NCI-H524 (cell line): ENCODE measurements around the gene DSCAML1.

Source experiments
- DNase-seq, 2 experiments: peaks; one replicate each; lab custom pipeline; 2025; lab: John Stamatoyannopoulos, UW

The DSCAML1 gene

GRCh38 chr11:117796872-117797529 is at the start of gene DSCAML1:
Gene DSCAML1, minus strand, starts transcription at chr11:117797216. Its CDS starts 137 bp downstream, at chr11:117797079.
- no peak for DNase-seq

GRCh38 chr11:117843666-117844484 is 46.9 kb upstream of the DSCAML1 start:
- DNase-seq = peak; percentile 10 to 41

GRCh38 chr11:117842131-117842941 is 45.3 kb upstream of the DSCAML1 start:
- no peak for DNase-seq

- DNase-seq = no peak
Measured at GRCh38 chr11:117841551-117842031, 44.6 kb upstream of the DSCAML1 start.

- DNase-seq = no peak
Measured at GRCh38 chr11:117840881-117841550, 44.0 kb upstream of the DSCAML1 start.

GRCh38 chr11:117839936-117840813 is 43.2 kb upstream of the DSCAML1 start:
- DNase-seq = no peak

- DNase-seq = no peak
Measured at GRCh38 chr11:117839380-117839881, 42.4 kb upstream of the DSCAML1 start.

- DNase-seq = no peak
Measured at GRCh38 chr11:117838901-117839300, 41.9 kb upstream of the DSCAML1 start.

GRCh38 chr11:117837791-117838190 is 40.8 kb upstream of the DSCAML1 start:
- DNase-seq = no peak

GRCh38 chr11:117837070-117837776 is 40.2 kb upstream of the DSCAML1 start:
- no peak for DNase-seq

GRCh38 chr11:117836077-117836960 is 39.3 kb upstream of the DSCAML1 start:
- no peak for DNase-seq

GRCh38 chr11:117835576-117835975 is 38.6 kb upstream of the DSCAML1 start:
- DNase-seq = no peak

- no peak for DNase-seq
Measured at GRCh38 chr11:117834838-117835443, 37.9 kb upstream of the DSCAML1 start.

GRCh38 chr11:117834068-117834810 is 37.2 kb upstream of the DSCAML1 start:
- no peak for DNase-seq

- peak in 1 of 2 experiments; percentile 35 for DNase-seq
Measured at GRCh38 chr11:117833401-117833891, 36.4 kb upstream of the DSCAML1 start.

GRCh38 chr11:117832511-117832910 is 35.5 kb upstream of the DSCAML1 start:
- no peak for DNase-seq

GRCh38 chr11:117831661-117832415 is 34.8 kb upstream of the DSCAML1 start:
- DNase-seq = no peak
